K562 (cell line): ENCODE data around the gene SACM1L. TPM values are rescaled to one million over a fixed set of nuclear protein-coding genes. Genes with fewer than 3 reads are reported as not detected.

Experiments
- ATAC-seq: fragments of 200-7000 bp; cut with Tn5 transposase; 3 replicates; pipeline ENCODE4 v1.9.1; 2020; ENCODE audit warnings: moderate library complexity
- BruUV-seq: library from RNA; stranded (reverse); fragments of 400-500 nt; replicated peaks from 2 replicates; lab custom pipeline; 2021; lab: Mats Ljungman, UMichigan
- CTCF ChIA-PET: fragments of 300-600 bp; formaldehyde crosslinking; extraction: SDS; loops from one replicate; lab custom pipeline; 2021; ENCODE audit warnings: low intra/inter-chr PET ratio; lab: Yijun Ruan, JAX
- POLR2A ChIA-PET: fragments of 300-600, 350-650 bp; sonication (Branson Sonifier 250); formaldehyde crosslinking; extraction: SDS; loops from one replicate; lab custom pipeline; 2021; ENCODE audit warnings: antibody characterized with exemption, inconsistent platforms; lab: Yijun Ruan, JAX
- DNase-seq, 4 experiments: peaks; one replicate each; pipeline versions ENCODE4 v3.0.0 to v3.0.0-alpha.2; 2011 to 2018; ENCODE audit warnings: low spot score in 3 of 4, mixed read lengths in 3 of 4; ENCODE audit errors: extremely low read depth in 1 of 4
- FAIRE-seq: peaks from 2 replicates; lab custom pipeline; 2011; peaks lifted over from hg19 to GRCh38; lab: Jason Lieb, UNC
- H2AFZ ChIP-seq: 2 replicates; pipeline ENCODE4 v1.6.0; 2011; ENCODE audit warnings: low read depth, low read length, control low read depth, inconsistent platforms
- H3K27ac ChIP-seq: fragments of 200-600 bp; 3 replicates; pipeline ENCODE4 v1.8.0; 2011; ENCODE audit warnings: low read depth, mild to moderate bottlenecking, control low read depth, inconsistent platforms, low read length, moderate library complexity, mixed read lengths; ENCODE audit errors: extremely low read depth
- H3K27me3 ChIP-seq, 2 experiments: fragments of 300-600 bp in 1 of 2; 2 replicates in 1 of 2; 3 replicates in 1 of 2; pipeline versions ENCODE4 v1.6.0 to v1.8.0; 2011; ENCODE audit warnings: inconsistent platforms in 2 of 2, low read length in 2 of 2, mild to moderate bottlenecking in 1 of 2, mixed read lengths in 1 of 2, moderate library complexity in 1 of 2; ENCODE audit not compliant: control insufficient read depth in 2 of 2, insufficient read depth in 2 of 2
- H3K36me3 ChIP-seq: fragments of 300-600 bp; 3 replicates; pipeline ENCODE4 v1.8.0; 2011; ENCODE audit warnings: mild to moderate bottlenecking, low read length, inconsistent platforms; ENCODE audit not compliant: control insufficient read depth, insufficient read depth
- H3K4me1 ChIP-seq, 2 experiments: fragments of 200-600 bp in 1 of 2; replicated peaks in 1 of 2; 2 replicates in 1 of 2; 3 replicates in 1 of 2; pipeline versions ENCODE4 v1.5.1 to v1.8.0; 2011; ENCODE audit warnings: inconsistent platforms in 2 of 2, low read length in 2 of 2, mild to moderate bottlenecking in 1 of 2, mixed read lengths in 1 of 2, moderate library complexity in 1 of 2; ENCODE audit not compliant: control insufficient read depth in 2 of 2, insufficient read depth in 2 of 2
- H3K4me2 ChIP-seq: 2 replicates; pipeline ENCODE4 v1.6.1; 2011; ENCODE audit warnings: low read length, control low read depth, inconsistent platforms, mixed read lengths; ENCODE audit not compliant: insufficient read depth
- H3K4me3 ChIP-seq: fragments of 200-600 bp; sonication (generic), shearing (Covaris generic); 2 replicates; pipeline ENCODE4 v1.5.1; 2016; ENCODE audit warnings: control low read depth, inconsistent platforms
- H3K79me2 ChIP-seq: fragments of 200-600 bp; 3 replicates; pipeline ENCODE4 v1.8.0; 2011; ENCODE audit warnings: low read length, inconsistent platforms; ENCODE audit not compliant: control insufficient read depth, insufficient read depth
- H3K9ac ChIP-seq, 2 experiments: 2 replicates each; pipeline versions ENCODE4 v1.6.0 to v1.6.1; 2011; ENCODE audit warnings: low read depth in 2 of 2, low read length in 2 of 2, control low read depth in 1 of 2, inconsistent platforms in 1 of 2, mild to moderate bottlenecking in 1 of 2, mixed read lengths in 1 of 2; ENCODE audit not compliant: insufficient read depth in 1 of 2
- H3K9me1 ChIP-seq: one replicate; pipeline ENCODE4 v1.6.0; 2011; ENCODE audit warnings: inconsistent platforms, mild to moderate bottlenecking, low read length, moderate library complexity; ENCODE audit not compliant: control insufficient read depth, insufficient read depth
- H3K9me3 ChIP-seq: replicated peaks from 2 replicates; pipeline ENCODE4 v1.5.1; 2011; ENCODE audit warnings: low read depth, low read length, inconsistent platforms; ENCODE audit not compliant: control insufficient read depth, insufficient read depth
- H4K20me1 ChIP-seq: replicated peaks from 2 replicates; pipeline ENCODE4 v1.6.1; 2011; ENCODE audit warnings: low read length, inconsistent platforms, mixed read lengths; ENCODE audit not compliant: control insufficient read depth, insufficient read depth
- CBFA2T3 ChIP-seq: fragments of 450-650 bp; IDR thresholded peaks from 2 replicates; pipeline ENCODE4 v1.6.1; 2017
- HCFC1 ChIP-seq: IDR thresholded peaks from 2 replicates; pipeline ENCODE4 v1.6.1; 2012; ENCODE audit warnings: low read depth, low read length, improper control_type of control experiment
- JUN ChIP-seq, 2 experiments: sonication (generic) in 1 of 2; formaldehyde crosslinking in 1 of 2; IDR thresholded peaks; 2 replicates each; pipeline versions ENCODE4 v1.6.1 to v1.8.0; 2012 to 2022; ENCODE audit warnings: borderline replicate concordance in 2 of 2, mild to moderate bottlenecking in 2 of 2, improper control_type of control experiment in 1 of 2, low read depth in 1 of 2, low read length in 1 of 2, missing genetic modification reagents in 1 of 2
- MAFF ChIP-seq: IDR thresholded peaks from 2 replicates; pipeline ENCODE4 v1.6.1; 2012; ENCODE audit warnings: low read length, improper control_type of control experiment
- MCM3 ChIP-seq: fragments of 450-650 bp; IDR thresholded peaks from 2 replicates; pipeline ENCODE4 v1.6.1; 2016
- ZKSCAN3 ChIP-seq: fragments of 250-450 bp; sonication (Bioruptor Pico); IDR thresholded peaks from 2 replicates; pipeline ENCODE4 v1.4.0; 2020
- ZNF561 ChIP-seq: fragments of 450-650 bp; formaldehyde crosslinking; conservative IDR thresholded peaks from 2 replicates; pipeline ENCODE4 v1.4.0; 2020; ENCODE audit warnings: mild to moderate bottlenecking, moderate library complexity
- ZNF76 ChIP-seq: fragments of 250-450 bp; sonication (Bioruptor Pico); IDR thresholded peaks from 2 replicates; pipeline ENCODE4 v1.4.0; 2020; ENCODE audit warnings: mild to moderate bottlenecking, moderate library complexity, borderline replicate concordance
- WGBS: fragments of 100-300 bp; shearing (Covaris generic); methylation state at CpG from one replicate; pipeline ENCODE4 v1.1.6; 2016; ENCODE audit warnings: low coverage, mixed read lengths; ENCODE audit not compliant: insufficient coverage; ENCODE audit errors: missing lambda C conversion rate; 5-methylcytosine and 5-hydroxymethylcytosine counted together
- in situ Hi-C: fragments of 300-500 bp; cut with MboI; formaldehyde crosslinking; loops from 4 replicates; pipeline ENCODE4 v1.15.0; 2018; ENCODE audit warnings: inconsistent platforms, mixed read lengths
- intact Hi-C: fragments of 100-400 bp; cut with micrococcal nuclease; formaldehyde crosslinking; loops from 2 replicates; pipeline ENCODE4 v1.14.2; 2022
- polyA plus RNA-seq, 8 experiments: library from polyadenylated mRNA; depleted of rRNA in 4 of 8; stranded (reverse) in 5 of 8; unstranded in 3 of 8; fragments of >200 nt; fragmentation: Nextera tagmentation in 2 of 8; fragmentation: Illumina TruSeq in 1 of 8; extraction: Ambion mirVana in 2 of 8; extraction: Trizol in 1 of 8; gene quantifications; 2 replicates each; pipeline versions ENCODE4 v1.2.1 to v1.2.3, GENCODE V29; 2011 to 2014; ENCODE audit warnings: inconsistent platforms in 1 of 8, missing spikeins in 1 of 8
- total RNA-seq, 7 experiments: library from RNA; depleted of rRNA in 6 of 7; stranded (reverse); fragments of >200 nt in 6 of 7; fragmentation: Illumina TruSeq in 2 of 7; extraction: Trizol in 2 of 7; gene quantifications; 2 replicates each; pipeline versions ENCODE4 v1.2.1 to v1.2.3, GENCODE V29; 2011 to 2021; ENCODE audit warnings: low replicate concordance in 1 of 7
- TF ChIP-seq, protein P1 (sequence below): fragments of 150-350 bp; conservative IDR thresholded peaks from 2 replicates; pipeline ENCODE4 v1.6.1; 2014; ENCODE audit warnings: low read length
- TF ChIP-seq, protein P2 (sequence below): sonication (generic); formaldehyde crosslinking; IDR thresholded peaks from 2 replicates; pipeline ENCODE4 v1.8.1; 2023; ENCODE audit warnings: mild to moderate bottlenecking, missing genetic modification reagents, moderate library complexity

Gene SACM1L
- total and polyA plus RNA-seq, 9 of the 15 experiments (the other 6 are each of a cell fraction or from before 2014, with no cell fraction given): 25.7 to 67.2 (median 40.3) TPM

DNA sequence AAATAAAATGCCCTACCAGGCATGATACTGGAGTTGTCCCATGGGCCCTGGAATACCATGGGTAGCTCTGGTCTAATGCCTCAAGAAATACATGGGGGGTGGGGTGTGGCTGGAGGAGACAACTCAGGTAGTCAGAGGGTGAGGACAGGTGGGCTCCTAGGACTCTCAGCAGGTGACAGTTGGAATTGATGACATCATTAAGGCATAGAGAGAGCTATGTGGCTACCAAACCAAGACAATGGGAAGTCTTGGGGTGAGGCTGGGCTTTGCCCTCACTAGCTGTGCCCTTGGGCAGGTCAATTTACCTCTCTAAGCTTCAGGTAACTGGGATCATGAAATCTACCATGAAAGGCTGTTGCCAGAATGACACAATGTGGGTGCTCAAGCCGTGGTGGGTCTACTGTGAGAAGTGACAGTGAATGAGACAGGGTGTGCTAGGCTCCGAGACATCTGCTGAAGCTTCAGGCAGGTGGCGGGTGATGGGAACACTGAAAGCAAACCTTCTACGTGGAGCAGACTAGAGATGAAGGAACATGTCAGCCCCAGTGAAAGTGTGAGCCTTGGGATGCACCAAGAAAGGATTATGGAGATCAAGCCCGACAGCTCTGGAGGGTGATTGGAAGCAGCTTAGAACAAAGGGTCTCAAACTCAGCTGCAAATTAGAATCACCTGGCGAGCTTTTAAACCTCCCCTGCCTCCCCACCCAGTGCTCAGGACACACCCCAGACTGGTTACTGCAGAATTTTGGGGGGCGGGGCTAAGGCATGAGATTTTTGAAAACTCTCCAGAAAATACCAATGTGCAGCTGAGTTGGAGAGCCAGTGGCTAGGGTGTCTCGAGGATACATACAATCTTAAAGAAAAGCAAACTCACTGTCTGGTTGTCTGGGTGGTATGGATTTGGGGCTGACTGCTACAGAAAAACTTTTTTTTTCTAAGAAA, 85.7 kb downstream of the SACM1L start:
- intact Hi-C loops (no loop called here), in situ Hi-C loops (no loop called here)
- H3K9ac ChIP-seq: no peak overlapping the region
- ATAC-seq (no peak), DNase-seq (no peak), FAIRE-seq (no peak)
- H3K9me1 ChIP-seq: no peaks in the 10 kb centered on the region
- peaks cover 0 to 4% of the 10 kb centered on the region in 2 experiments; a peak in 1 of 5 replicates for H3K4me1 ChIP-seq
- no peak overlapping the region for H3K27ac ChIP-seq
- under 1% methylated on average over 8 of the region's 8 CpGs for WGBS
- H2AFZ ChIP-seq: no peak overlapping the region
- no peaks in the 10 kb centered on the region for H3K9me3 ChIP-seq
- H3K4me2 ChIP-seq: no peak overlapping the region
- POLR2A ChIA-PET: interaction anchor here (0.6 to 0.9 kb wide), 2 partner anchors 20 to 48 kb away, joined by 3 to 4 read pairs; no protein-coding TSS in a partner anchor
- no peak overlapping the region for H3K4me3 ChIP-seq
- CTCF ChIA-PET: no interaction called here
- no peaks in the 10 kb centered on the region for H3K36me3 ChIP-seq
- peaks cover 45 to 83% of the 10 kb centered on the region in 2 experiments for H3K27me3 ChIP-seq
- no peaks in the 10 kb centered on the region; the same call in 1 of the 2 replicates for H4K20me1 ChIP-seq
- H3K79me2 ChIP-seq: no peaks in the 10 kb centered on the region
- no TSS peak for BruUV-seq
- TF ChIP-seq, protein P1, sequence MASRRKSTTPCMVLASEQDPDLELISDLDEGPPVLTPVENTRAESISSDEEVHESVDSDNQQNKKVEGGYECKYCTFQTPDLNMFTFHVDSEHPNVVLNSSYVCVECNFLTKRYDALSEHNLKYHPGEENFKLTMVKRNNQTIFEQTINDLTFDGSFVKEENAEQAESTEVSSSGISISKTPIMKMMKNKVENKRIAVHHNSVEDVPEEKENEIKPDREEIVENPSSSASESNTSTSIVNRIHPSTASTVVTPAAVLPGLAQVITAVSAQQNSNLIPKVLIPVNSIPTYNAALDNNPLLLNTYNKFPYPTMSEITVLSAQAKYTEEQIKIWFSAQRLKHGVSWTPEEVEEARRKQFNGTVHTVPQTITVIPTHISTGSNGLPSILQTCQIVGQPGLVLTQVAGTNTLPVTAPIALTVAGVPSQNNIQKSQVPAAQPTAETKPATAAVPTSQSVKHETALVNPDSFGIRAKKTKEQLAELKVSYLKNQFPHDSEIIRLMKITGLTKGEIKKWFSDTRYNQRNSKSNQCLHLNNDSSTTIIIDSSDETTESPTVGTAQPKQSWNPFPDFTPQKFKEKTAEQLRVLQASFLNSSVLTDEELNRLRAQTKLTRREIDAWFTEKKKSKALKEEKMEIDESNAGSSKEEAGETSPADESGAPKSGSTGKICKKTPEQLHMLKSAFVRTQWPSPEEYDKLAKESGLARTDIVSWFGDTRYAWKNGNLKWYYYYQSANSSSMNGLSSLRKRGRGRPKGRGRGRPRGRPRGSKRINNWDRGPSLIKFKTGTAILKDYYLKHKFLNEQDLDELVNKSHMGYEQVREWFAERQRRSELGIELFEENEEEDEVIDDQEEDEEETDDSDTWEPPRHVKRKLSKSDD: no peak
- TF ChIP-seq ZNF561 (CRISPR knock-in tag): no peak
- no peak for TF ChIP-seq MCM3
- no peak for TF ChIP-seq ZKSCAN3 (CRISPR knock-in tag)
- no peak for TF ChIP-seq JUN (IDR thresholded peaks at IDR 0.05; ENCODE audit: borderline replicate concordance, low read depth, low read length)
- TF ChIP-seq JUN (CRISPR knock-in tag; IDR thresholded peaks at IDR 0.05; ENCODE audit: borderline replicate concordance): no peak
- TF ChIP-seq, protein P2, sequence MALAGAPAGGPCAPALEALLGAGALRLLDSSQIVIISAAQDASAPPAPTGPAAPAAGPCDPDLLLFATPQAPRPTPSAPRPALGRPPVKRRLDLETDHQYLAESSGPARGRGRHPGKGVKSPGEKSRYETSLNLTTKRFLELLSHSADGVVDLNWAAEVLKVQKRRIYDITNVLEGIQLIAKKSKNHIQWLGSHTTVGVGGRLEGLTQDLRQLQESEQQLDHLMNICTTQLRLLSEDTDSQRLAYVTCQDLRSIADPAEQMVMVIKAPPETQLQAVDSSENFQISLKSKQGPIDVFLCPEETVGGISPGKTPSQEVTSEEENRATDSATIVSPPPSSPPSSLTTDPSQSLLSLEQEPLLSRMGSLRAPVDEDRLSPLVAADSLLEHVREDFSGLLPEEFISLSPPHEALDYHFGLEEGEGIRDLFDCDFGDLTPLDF (CRISPR knock-in tag): no peak
- no peak for TF ChIP-seq CBFA2T3
- TF ChIP-seq MAFF: no peak
- TF ChIP-seq ZNF76: no peak
- no peak for TF ChIP-seq HCFC1
